M059J (cell line): ENCODE measurements around the gene CALM1. TPM values are rescaled to one million over a fixed set of nuclear protein-coding genes. Genes with fewer than 3 reads are reported as not detected.

Experiments used
- total RNA-seq: library from RNA; depleted of rRNA; stranded (reverse); fragments of >200 nt; shearing (Covaris generic); gene quantifications from 2 replicates; pipeline ENCODE4 v1.2.3, GENCODE V29; 2014; rRNA removed

CALM1 gene
- total RNA-seq, 1 experiment from 2014 or later, result 291 TPM

Other genes starting within 250 kb of the CALM1 start
- gene PSMC1, start 140.5 kb upstream of the CALM1 start, total RNA-seq, result 161 and 233 TPM in 2 replicates
- gene NRDE2, start 65.1 kb upstream of the CALM1 start, total RNA-seq, result 4.6 and 8.2 TPM in 2 replicates